ENCODE data around the gene FPR3. TPM values are rescaled to one million over a fixed set of nuclear protein-coding genes. Genes with fewer than 3 reads are reported as not detected.

The FPR3 gene
- polyA plus RNA-seq, 2 of the 4 experiments (the other 2 are of a cell fraction): not detected

DNA sequence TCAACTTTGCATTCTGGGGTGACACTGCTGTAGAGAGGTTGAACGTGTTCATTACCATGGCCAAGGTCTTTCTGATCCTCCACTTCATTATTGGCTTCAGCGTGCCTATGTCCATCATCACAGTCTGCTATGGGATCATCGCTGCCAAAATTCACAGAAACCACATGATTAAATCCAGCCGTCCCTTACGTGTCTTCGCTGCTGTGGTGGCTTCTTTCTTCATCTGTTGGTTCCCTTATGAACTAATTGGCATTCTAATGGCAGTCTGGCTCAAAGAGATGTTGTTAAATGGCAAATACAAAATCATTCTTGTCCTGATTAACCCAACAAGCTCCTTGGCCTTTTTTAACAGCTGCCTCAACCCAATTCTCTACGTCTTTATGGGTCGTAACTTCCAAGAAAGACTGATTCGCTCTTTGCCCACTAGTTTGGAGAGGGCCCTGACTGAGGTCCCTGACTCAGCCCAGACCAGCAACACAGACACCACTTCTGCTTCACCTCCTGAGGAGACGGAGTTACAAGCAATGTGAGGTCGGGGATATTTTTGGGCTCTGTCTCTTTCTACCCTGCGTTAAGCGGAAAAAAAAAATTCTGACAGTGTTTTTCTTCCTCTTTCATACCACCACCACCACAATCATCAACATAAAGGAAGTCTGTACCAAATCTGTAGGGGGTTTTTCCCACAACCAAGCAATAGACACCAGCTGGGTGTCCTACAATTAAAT is 29.5 kb downstream of the FPR3 start:
- FAIRE-seq: no peak
- TF ChIP-seq CHD2 (IDR thresholded peaks at IDR 0.05; ENCODE audit: low read length, partially characterized antibody): no peak
- TF ChIP-seq MAFK (IDR thresholded peaks at IDR 0.05; ENCODE audit: partially characterized antibody): no peak
- TF ChIP-seq TP53 (CRISPR knock-in tag; IDR thresholded peaks at IDR 0.05): no peak
- no peak overlapping the region for H3K27ac ChIP-seq
- ChIA-PET CTCF (no interaction called here), POLR2A (no interaction called here)
- peaks cover 63% of the 10 kb centered on the region for H3K9me3 ChIP-seq
- H3K4me3 ChIP-seq: no peak overlapping the region
- DNase-seq (ENCODE audit: low read depth in 1 of 2, low spot score in 1 of 2): no peak
- ATAC-seq: no peak
- H3K4me1 ChIP-seq: no peaks in the 10 kb centered on the region
- WGBS (ENCODE audit: missing lambda C conversion rate): 14% methylated on average over 13 of the region's 13 CpGs
- H3K4me2 ChIP-seq: no peak overlapping the region

GRCh38 chr19:51830274-51830673 is 35.3 kb downstream of the FPR3 start:
- ChIA-PET POLR2A (no interaction called here), CTCF (no interaction called here)
- no peak overlapping the region for H3K4me2 ChIP-seq
- DNase-seq (ENCODE audit: low read depth in 1 of 2, low spot score in 1 of 2) (no peak), ATAC-seq (no peak), FAIRE-seq (no peak)
- H3K4me3 ChIP-seq: no peak overlapping the region
- peaks cover 47% of the 10 kb centered on the region for H3K9me3 ChIP-seq
- H3K4me1 ChIP-seq: no peaks in the 10 kb centered on the region
- WGBS (ENCODE audit: missing lambda C conversion rate): 83% methylated on average over 2 of the region's 2 CpGs
- no peak overlapping the region for H3K27ac ChIP-seq
- TF ChIP-seq, protein P1, sequence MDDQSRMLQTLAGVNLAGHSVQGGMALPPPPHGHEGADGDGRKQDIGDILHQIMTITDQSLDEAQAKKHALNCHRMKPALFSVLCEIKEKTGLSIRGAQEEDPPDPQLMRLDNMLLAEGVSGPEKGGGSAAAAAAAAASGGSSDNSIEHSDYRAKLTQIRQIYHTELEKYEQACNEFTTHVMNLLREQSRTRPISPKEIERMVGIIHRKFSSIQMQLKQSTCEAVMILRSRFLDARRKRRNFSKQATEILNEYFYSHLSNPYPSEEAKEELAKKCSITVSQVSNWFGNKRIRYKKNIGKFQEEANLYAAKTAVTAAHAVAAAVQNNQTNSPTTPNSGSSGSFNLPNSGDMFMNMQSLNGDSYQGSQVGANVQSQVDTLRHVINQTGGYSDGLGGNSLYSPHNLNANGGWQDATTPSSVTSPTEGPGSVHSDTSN (IDR thresholded peaks at IDR 0.05): no peak
- TF ChIP-seq ESRRA (IDR thresholded peaks at IDR 0.05; ENCODE audit: borderline replicate concordance, low read length) (no peak), RNF2 (IDR thresholded peaks at IDR 0.05; ENCODE audit: borderline replicate concordance, low read depth) (no peak), EHF (CRISPR knock-in tag; IDR thresholded peaks at IDR 0.05) (no peak), HEYL (CRISPR knock-in tag; IDR thresholded peaks at IDR 0.05) (no peak), HOXA7 (CRISPR knock-in tag; IDR thresholded peaks at IDR 0.05) (no peak), POLR2AphosphoS2 (conservative IDR thresholded peaks at IDR 0.05; ENCODE audit: low read length) (no peak), HDAC2 (IDR thresholded peaks at IDR 0.05) (no peak), ZNF302 (CRISPR knock-in tag; IDR thresholded peaks at IDR 0.05) (no peak), JUNB (IDR thresholded peaks at IDR 0.05) (no peak), FOSL2 (IDR thresholded peaks at IDR 0.05) (no peak), FOSL2 (CRISPR knock-in tag; IDR thresholded peaks at IDR 0.05) (no peak)
- TF ChIP-seq, protein P2, sequence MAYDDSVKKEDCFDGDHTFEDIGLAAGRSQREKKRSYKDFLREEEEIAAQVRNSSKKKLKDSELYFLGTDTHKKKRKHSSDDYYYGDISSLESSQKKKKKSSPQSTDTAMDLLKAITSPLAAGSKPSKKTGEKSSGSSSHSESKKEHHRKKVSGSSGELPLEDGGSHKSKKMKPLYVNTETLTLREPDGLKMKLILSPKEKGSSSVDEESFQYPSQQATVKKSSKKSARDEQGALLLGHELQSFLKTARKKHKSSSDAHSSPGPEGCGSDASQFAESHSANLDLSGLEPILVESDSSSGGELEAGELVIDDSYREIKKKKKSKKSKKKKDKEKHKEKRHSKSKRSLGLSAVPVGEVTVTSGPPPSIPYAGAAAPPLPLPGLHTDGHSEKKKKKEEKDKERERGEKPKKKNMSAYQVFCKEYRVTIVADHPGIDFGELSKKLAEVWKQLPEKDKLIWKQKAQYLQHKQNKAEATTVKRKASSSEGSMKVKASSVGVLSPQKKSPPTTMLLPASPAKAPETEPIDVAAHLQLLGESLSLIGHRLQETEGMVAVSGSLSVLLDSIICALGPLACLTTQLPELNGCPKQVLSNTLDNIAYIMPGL (CRISPR knock-in tag; IDR thresholded peaks at IDR 0.05; ENCODE audit: borderline replicate concordance): no peak

GRCh38 chr19:51837145-51837544 is 42.2 kb downstream of the FPR3 start:
- ChIA-PET CTCF (interaction anchor here (0.6 to 0.7 kb wide), 2 partner anchors 10 to 1588 kb away, joined by 3 read pairs; no protein-coding TSS in a partner anchor), POLR2A (no interaction called here)
- ATAC-seq (no peak), FAIRE-seq (no peak), DNase-seq (ENCODE audit: low read depth in 1 of 2, low spot score in 1 of 2) (no peak)
- no peak overlapping the region for H3K27ac ChIP-seq
- H3K4me2 ChIP-seq: no peak overlapping the region
- WGBS (ENCODE audit: missing lambda C conversion rate): 9% methylated on average over 2 of the region's 2 CpGs
- no peak overlapping the region for H3K4me3 ChIP-seq
- no peaks in the 10 kb centered on the region for H3K4me1 ChIP-seq
- TF ChIP-seq, protein P3, sequence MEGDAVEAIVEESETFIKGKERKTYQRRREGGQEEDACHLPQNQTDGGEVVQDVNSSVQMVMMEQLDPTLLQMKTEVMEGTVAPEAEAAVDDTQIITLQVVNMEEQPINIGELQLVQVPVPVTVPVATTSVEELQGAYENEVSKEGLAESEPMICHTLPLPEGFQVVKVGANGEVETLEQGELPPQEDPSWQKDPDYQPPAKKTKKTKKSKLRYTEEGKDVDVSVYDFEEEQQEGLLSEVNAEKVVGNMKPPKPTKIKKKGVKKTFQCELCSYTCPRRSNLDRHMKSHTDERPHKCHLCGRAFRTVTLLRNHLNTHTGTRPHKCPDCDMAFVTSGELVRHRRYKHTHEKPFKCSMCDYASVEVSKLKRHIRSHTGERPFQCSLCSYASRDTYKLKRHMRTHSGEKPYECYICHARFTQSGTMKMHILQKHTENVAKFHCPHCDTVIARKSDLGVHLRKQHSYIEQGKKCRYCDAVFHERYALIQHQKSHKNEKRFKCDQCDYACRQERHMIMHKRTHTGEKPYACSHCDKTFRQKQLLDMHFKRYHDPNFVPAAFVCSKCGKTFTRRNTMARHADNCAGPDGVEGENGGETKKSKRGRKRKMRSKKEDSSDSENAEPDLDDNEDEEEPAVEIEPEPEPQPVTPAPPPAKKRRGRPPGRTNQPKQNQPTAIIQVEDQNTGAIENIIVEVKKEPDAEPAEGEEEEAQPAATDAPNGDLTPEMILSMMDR (IDR thresholded peaks at IDR 0.05): no peak
- TF ChIP-seq, protein P1 (IDR thresholded peaks at IDR 0.05): no peak
- TF ChIP-seq KDM1A (IDR thresholded peaks at IDR 0.05; ENCODE audit: low read depth) (no peak), CBX8 (IDR thresholded peaks at IDR 0.05) (no peak), RAD21 (conservative IDR thresholded peaks at IDR 0.05 in 1 of 2, IDR thresholded peaks at IDR 0.05 in 1 of 2) (no peak), POLR2AphosphoS2 (conservative IDR thresholded peaks at IDR 0.05; ENCODE audit: low read length) (no peak), CHD2 (IDR thresholded peaks at IDR 0.05; ENCODE audit: low read length, partially characterized antibody) (no peak), SREBF2 (IDR thresholded peaks at IDR 0.05) (no peak)
- TF ChIP-seq, protein P4, sequence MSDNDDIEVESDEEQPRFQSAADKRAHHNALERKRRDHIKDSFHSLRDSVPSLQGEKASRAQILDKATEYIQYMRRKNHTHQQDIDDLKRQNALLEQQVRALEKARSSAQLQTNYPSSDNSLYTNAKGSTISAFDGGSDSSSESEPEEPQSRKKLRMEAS (IDR thresholded peaks at IDR 0.05): no peak
- H3K9me3 ChIP-seq: peaks cover 47% of the 10 kb centered on the region

Data from A549 (cell line).